Erythroblast (primary cell): Measurements from ENCODE around the gene FUBP1.

Experiments used
- DNase-seq, 2 experiments: peaks; one replicate each; lab custom pipeline; 2025; lab: John Stamatoyannopoulos, UW
- GATA1 ChIP-seq: IDR thresholded peaks from 2 replicates; pipeline ENCODE4 v1.6.1; 2011; ENCODE audit warnings: low read depth, mild to moderate bottlenecking, control low read depth, low read length, moderate library complexity
- POLR2A ChIP-seq: IDR thresholded peaks from 2 replicates; pipeline ENCODE4 v1.6.1; 2011; ENCODE audit warnings: mild to moderate bottlenecking, low read length

Gene FUBP1

GRCh38 chr1:77976433-77977076 lies 2.3 kb downstream of the FUBP1 start:
- no peak for TF ChIP-seq POLR2A
- TF ChIP-seq GATA1 = no peak
- peak; percentile 27 to 31 for DNase-seq

- peak; percentile 12 to 19 for DNase-seq
- no peak for TF ChIP-seq POLR2A
Observed at GRCh38 chr1:77975907-77976306, 3.0 kb downstream of the FUBP1 start.

GRCh38 chr1:77975386-77975785 lies 3.5 kb downstream of the FUBP1 start:
- no peak for DNase-seq
- TF ChIP-seq POLR2A = no peak
- TF ChIP-seq GATA1 = no peak

GRCh38 chr1:77972080-77972479 lies 6.8 kb downstream of the FUBP1 start:
- TF ChIP-seq GATA1 (no peak), POLR2A (no peak)
- no peak for DNase-seq

GRCh38 chr1:77970192-77970591 lies 8.7 kb downstream of the FUBP1 start:
- TF ChIP-seq POLR2A (no peak), GATA1 (no peak)

GRCh38 chr1:77966291-77966690 lies 12.6 kb downstream of the FUBP1 start:
- TF ChIP-seq POLR2A (no peak), GATA1 (no peak)
- DNase-seq = no peak

More at GRCh38 chr1:77970192-77970591, 8.7 kb downstream of the FUBP1 start:
- no peak for DNase-seq

- DNase-seq = no peak
- TF ChIP-seq POLR2A (no peak), GATA1 (no peak)
Observed at GRCh38 chr1:77961392-77961791, 17.5 kb downstream of the FUBP1 start.

GRCh38 chr1:77958850-77959249 lies 20.0 kb downstream of the FUBP1 start:
- TF ChIP-seq GATA1 = no peak
- TF ChIP-seq POLR2A = no peak
- no peak for DNase-seq

GRCh38 chr1:77958391-77958790 lies 20.5 kb downstream of the FUBP1 start:
- DNase-seq = no peak
- TF ChIP-seq GATA1 (no peak), POLR2A (no peak)

- no peak for DNase-seq
- TF ChIP-seq GATA1 (no peak), POLR2A (no peak)
Observed at GRCh38 chr1:77956464-77956863, 22.4 kb downstream of the FUBP1 start.

GRCh38 chr1:77955709-77956108 lies 23.2 kb downstream of the FUBP1 start:
- DNase-seq = no peak
- TF ChIP-seq GATA1 (no peak), POLR2A (no peak)

- TF ChIP-seq POLR2A (no peak), GATA1 (no peak)
- DNase-seq = no peak
Observed at GRCh38 chr1:77954521-77954920, 24.4 kb downstream of the FUBP1 start.

- DNase-seq = no peak
- no peak for TF ChIP-seq GATA1
Observed at GRCh38 chr1:77953907-77954306, 25.0 kb downstream of the FUBP1 start.

GRCh38 chr1:77951328-77951727 lies 27.5 kb downstream of the FUBP1 start:
- TF ChIP-seq GATA1 (no peak), POLR2A (no peak)
- no peak for DNase-seq

- DNase-seq = no peak
- no peak for TF ChIP-seq GATA1
- TF ChIP-seq POLR2A = no peak
Observed at GRCh38 chr1:77950873-77951272, 28.0 kb downstream of the FUBP1 start.
